CD4-positive, alpha-beta memory T cell (primary cell): Measurements from ENCODE around the gene SIK3. TPM values are rescaled to one million over a fixed set of nuclear protein-coding genes. Genes with fewer than 3 reads are reported as not detected.

Experiments
- CTCF ChIA-PET: fragments of 350-600 bp; sonication (Branson Sonifier 250); formaldehyde crosslinking; loops from one replicate; lab custom pipeline; 2021; ENCODE audit warnings: inconsistent platforms; ENCODE audit not compliant: partially characterized antibody; lab: Charles Lee
- POLR2A ChIA-PET: fragments of 350-600 bp; sonication (Branson Sonifier 250); formaldehyde crosslinking; loops from one replicate; lab custom pipeline; 2021; ENCODE audit not compliant: partially characterized antibody; lab: Charles Lee
- DNase-seq, 5 donors: peaks; one replicate each; pipeline versions ENCODE4 v3.0.0 to v3.0.0-alpha.2; 2020 to 2022; ENCODE audit warnings: mixed read lengths in 1 of 5
- H3K27ac ChIP-seq: one replicate; pipeline ENCODE4 v1.7.0; 2013; ENCODE audit warnings: low read depth, low read length
- H3K27me3 ChIP-seq: 2 replicates; pipeline ENCODE4 v1.7.0; 2013; ENCODE audit warnings: mild to moderate bottlenecking, low read length, moderate library complexity; ENCODE audit not compliant: insufficient read depth
- H3K36me3 ChIP-seq: 2 replicates; pipeline ENCODE4 v1.7.0; 2013; ENCODE audit warnings: mild to moderate bottlenecking, low read length, moderate library complexity; ENCODE audit not compliant: insufficient read depth
- H3K4me1 ChIP-seq: 2 replicates; pipeline ENCODE4 v1.7.0; 2013; ENCODE audit warnings: mild to moderate bottlenecking, low read length, moderate library complexity; ENCODE audit not compliant: insufficient read depth
- H3K4me3 ChIP-seq, 2 donors: one replicate each; pipeline ENCODE4 v1.7.0; 2013; ENCODE audit warnings: low read length in 2 of 2, mild to moderate bottlenecking in 1 of 2
- H3K9me3 ChIP-seq, 2 donors: one replicate each; pipeline ENCODE4 v1.7.0; 2013; ENCODE audit warnings: low read length in 2 of 2, control low read depth in 1 of 2; ENCODE audit not compliant: control insufficient read depth in 1 of 2
- H3K27ac Mint-ChIP-seq, 7 donors: one replicate each; pipeline ENCODE4 v1.8.0; 2020 to 2021; ENCODE audit warnings: mixed read lengths in 7 of 7, mild to moderate bottlenecking in 6 of 7, inconsistent platforms in 3 of 7, moderate library complexity in 3 of 7
- H3K27me3 Mint-ChIP-seq, 2 donors: one replicate each; pipeline ENCODE4 v1.8.0; 2020 to 2021; ENCODE audit warnings: mixed read lengths in 2 of 2
- H3K36me3 Mint-ChIP-seq, 2 donors: one replicate each; pipeline ENCODE4 v1.8.0; 2020 to 2021; ENCODE audit warnings: mixed read lengths in 2 of 2, inconsistent platforms in 1 of 2, mild to moderate bottlenecking in 1 of 2
- H3K4me1 Mint-ChIP-seq, 4 donors: one replicate each; pipeline ENCODE4 v1.8.0; 2020 to 2021; ENCODE audit warnings: mixed read lengths in 4 of 4, mild to moderate bottlenecking in 1 of 4
- H3K4me3 Mint-ChIP-seq, 8 donors: one replicate each; pipeline ENCODE4 v1.8.0; 2020 to 2021; ENCODE audit warnings: mixed read lengths in 8 of 8, mild to moderate bottlenecking in 7 of 8, moderate library complexity in 6 of 8, inconsistent platforms in 3 of 8
- H3K9me3 Mint-ChIP-seq, 8 donors: one replicate each; pipeline ENCODE4 v1.8.0; 2020 to 2021; ENCODE audit warnings: mixed read lengths in 8 of 8, mild to moderate bottlenecking in 5 of 8, inconsistent platforms in 3 of 8, moderate library complexity in 1 of 8
- intact Hi-C: fragments of 100-400 bp; cut with micrococcal nuclease; formaldehyde crosslinking; loops from one replicate; pipeline ENCODE4 v1.15.1; 2023
- polyA plus RNA-seq, 2 donors: library from polyadenylated mRNA; unstranded; fragments of 300-500 nt; fragmentation: Illumina TruSeq; gene quantifications; one replicate each; pipeline ENCODE4 v1.2.3, GENCODE V29; 2021
- total RNA-seq, 2 experiments: library from RNA; stranded (reverse); gene quantifications; one replicate each; pipeline ENCODE4 v1.2.3, GENCODE V29; 2021

The SIK3 gene
- total and polyA plus RNA-seq, 4 experiments from 2014 or later = 9.7 to 97.5 (median 62.5) TPM

DNA sequence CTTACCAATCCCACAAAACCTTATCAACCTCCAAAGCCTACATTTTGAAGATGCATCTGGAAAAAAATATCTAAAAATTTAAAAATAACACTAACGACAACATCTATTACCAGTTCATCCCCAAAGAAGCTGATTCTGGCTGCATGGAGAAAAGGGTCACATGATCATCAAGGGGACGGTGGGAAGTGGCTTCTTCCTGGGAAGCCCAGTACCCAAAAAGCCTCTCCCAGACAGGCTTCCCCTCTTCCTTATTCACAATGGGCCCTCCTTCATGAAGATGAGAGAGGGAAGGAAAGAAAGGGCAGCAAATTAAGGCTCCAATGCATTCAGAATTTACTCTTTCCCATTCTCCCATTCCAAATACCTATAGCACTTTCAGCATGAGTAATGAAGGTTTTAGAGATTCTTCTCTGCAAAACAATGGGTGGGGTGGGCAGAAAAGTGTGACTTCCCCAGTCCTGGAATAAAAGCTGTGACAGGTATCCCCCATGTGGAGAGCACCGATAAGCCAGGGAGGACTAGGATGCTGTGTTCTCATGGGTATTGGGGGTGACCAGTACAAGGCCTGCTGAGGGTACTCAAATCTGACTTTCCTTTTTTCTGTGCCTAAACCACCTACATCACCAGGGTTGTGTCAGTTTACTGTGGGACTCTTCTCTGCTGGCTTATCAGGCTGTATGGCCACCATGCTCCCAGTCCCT lies 88.2 kb downstream of the SIK3 start:
- CTCF ChIA-PET = no interaction called here
- Mint-ChIP-seq H3K27ac (peak overlapping the region in 5 of 7 donors; percentile 5 to 64 (median 56)), H3K27me3 (no peaks in the 10 kb centered on the region), H3K36me3 (peaks cover 2 to 3% of the 10 kb centered on the region in 2 donors), H3K9me3 (no peaks in the 10 kb centered on the region), H3K4me1 (peaks cover 31 to 64% (median 47%) of the 10 kb centered on the region in 4 donors), H3K4me3 (no peak overlapping the region)
- H3K27ac ChIP-seq = no peak overlapping the region
- H3K36me3 ChIP-seq = no peaks in the 10 kb centered on the region
- peaks cover 45% of the 10 kb centered on the region for H3K4me1 ChIP-seq
- POLR2A ChIA-PET = interaction anchor here (1.3 kb wide), 1 partner anchor 17 kb away, joined by 3 read pairs; no protein-coding TSS in a partner anchor
- no peaks in the 10 kb centered on the region for H3K9me3 ChIP-seq
- H3K27me3 ChIP-seq = no peaks in the 10 kb centered on the region
- H3K4me3 ChIP-seq = no peak overlapping the region
- intact Hi-C loops = no loop called here
- no peak for DNase-seq

DNA sequence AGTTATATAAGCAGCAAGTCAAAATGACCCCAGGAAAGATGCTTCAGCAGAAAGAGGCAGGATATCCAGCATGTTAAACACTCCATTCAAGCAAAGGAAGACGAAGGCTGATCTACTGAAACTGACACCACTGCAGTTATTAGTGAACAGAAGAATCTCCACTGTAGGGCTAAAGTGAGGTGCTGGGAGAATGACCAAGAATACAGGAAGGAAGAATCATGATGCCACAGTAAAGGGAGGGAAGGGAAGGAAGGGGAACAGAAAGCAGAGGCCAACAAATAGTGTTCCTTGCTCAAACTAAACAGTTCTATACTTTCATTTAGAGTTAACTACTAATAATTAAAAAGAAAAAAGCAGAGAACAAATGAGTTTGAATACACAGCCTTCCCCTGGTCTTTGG lies 92.5 kb downstream of the SIK3 start:
- CTCF ChIA-PET = no interaction called here

GRCh38 chr11:117002639-117003299 lies 95.5 kb downstream of the SIK3 start:
- Mint-ChIP-seq H3K27me3 (no peaks in the 10 kb centered on the region), H3K9me3 (peaks cover 0 to 3% (median 0%) of the 10 kb centered on the region in 8 donors), H3K36me3 (peaks cover 4% of the 10 kb centered on the region in 2 donors), H3K4me3 (peak overlapping the region in 4 of 8 donors; percentile 37 to 59 (median 50)), H3K27ac (peak overlapping the region; percentile 21 to 89 (median 81)), H3K4me1 (peaks cover 54 to 87% (median 73%) of the 10 kb centered on the region in 4 donors)
- Histone ChIP-seq H3K27ac (no peak overlapping the region), H3K4me1 (peaks cover 67% of the 10 kb centered on the region), H3K27me3 (no peaks in the 10 kb centered on the region), H3K9me3 (no peaks in the 10 kb centered on the region), H3K4me3 (no peak overlapping the region), H3K36me3 (no peaks in the 10 kb centered on the region)
- ChIA-PET CTCF (interaction anchor here (1.3 kb wide), 1 partner anchor 13 kb away, joined by 3 read pairs; no protein-coding TSS in a partner anchor), POLR2A (interaction anchor here (0.8 to 1.0 kb wide), 2 partner anchors 16 to 167 kb away, joined by 3 read pairs; no protein-coding TSS in a partner anchor)
- intact Hi-C loops = no loop called here
- DNase-seq = peak in 4 of 5 donors; percentile 30 to 45 (median 36)

More for the DNA sequence above, 92.5 kb downstream of the SIK3 start:
- H3K36me3 Mint-ChIP-seq = peaks cover 2 to 4% of the 10 kb centered on the region in 2 donors
- Histone ChIP-seq H3K27me3 (no peaks in the 10 kb centered on the region), H3K4me3 (no peak overlapping the region), H3K27ac (no peak overlapping the region), H3K9me3 (no peaks in the 10 kb centered on the region), H3K4me1 (peaks cover 64% of the 10 kb centered on the region), H3K36me3 (no peaks in the 10 kb centered on the region)
- POLR2A ChIA-PET = no interaction called here
- H3K4me1 Mint-ChIP-seq = peaks cover 49 to 81% (median 66%) of the 10 kb centered on the region in 4 donors
- no peak for DNase-seq
- H3K4me3 Mint-ChIP-seq = peak overlapping the region in 4 of 8 donors; percentile 9 to 46 (median 16)
- H3K27ac Mint-ChIP-seq = peak overlapping the region in 5 of 7 donors; percentile 15 to 79 (median 37)
- intact Hi-C loops = no loop called here
- H3K27me3 Mint-ChIP-seq = no peaks in the 10 kb centered on the region
- peaks cover 0 to 3% (median 0%) of the 10 kb centered on the region in 8 donors for H3K9me3 Mint-ChIP-seq

- Mint-ChIP-seq H3K4me3 (peak overlapping the region in 4 of 8 donors; percentile 1 to 63 (median 20)), H3K27me3 (no peaks in the 10 kb centered on the region), H3K9me3 (peaks cover 0 to 3% (median 0%) of the 10 kb centered on the region in 8 donors), H3K4me1 (peaks cover 53 to 88% (median 66%) of the 10 kb centered on the region in 4 donors), H3K27ac (peak overlapping the region in 5 of 7 donors; percentile 9 to 69 (median 12)), H3K36me3 (peaks cover 9% of the 10 kb centered on the region in 2 donors)
- Histone ChIP-seq H3K4me3 (no peak overlapping the region), H3K27me3 (no peaks in the 10 kb centered on the region), H3K9me3 (no peaks in the 10 kb centered on the region), H3K27ac (no peak overlapping the region), H3K36me3 (no peaks in the 10 kb centered on the region), H3K4me1 (peaks cover 42% of the 10 kb centered on the region)
- ChIA-PET CTCF (interaction anchor here (0.8 kb wide), 1 partner anchor 106 kb away, joined by 4 read pairs; no protein-coding TSS in a partner anchor), POLR2A (no interaction called here)
- intact Hi-C loops = no loop called here
- DNase-seq = no peak
Measured at GRCh38 chr11:117000014-117000737, 98.1 kb downstream of the SIK3 start.

GRCh38 chr11:116997071-116997470 lies 101.2 kb downstream of the SIK3 start:
- POLR2A ChIA-PET = interaction anchor here (1.2 kb wide), 1 partner anchor 13 kb away, joined by 3 read pairs; no protein-coding TSS in a partner anchor
- Histone ChIP-seq H3K27me3 (no peaks in the 10 kb centered on the region), H3K4me3 (no peak overlapping the region), H3K9me3 (no peaks in the 10 kb centered on the region), H3K36me3 (no peaks in the 10 kb centered on the region), H3K4me1 (peaks cover 44% of the 10 kb centered on the region), H3K27ac (no peak overlapping the region)
- Mint-ChIP-seq H3K9me3 (peaks cover 0 to 3% (median 0%) of the 10 kb centered on the region in 8 donors), H3K36me3 (peaks cover 5 to 10% of the 10 kb centered on the region in 2 donors), H3K4me1 (peaks cover 49 to 84% (median 63%) of the 10 kb centered on the region in 4 donors), H3K27ac (peak overlapping the region in 4 of 7 donors; percentile 3 to 79 (median 39)), H3K27me3 (no peaks in the 10 kb centered on the region), H3K4me3 (peak overlapping the region in 1 of 8 donors; percentile 17)
- CTCF ChIA-PET = interaction anchor here (0.7 to 1.2 kb wide), 5 partner anchors 15 to 206 kb away, joined by 3 read pairs; partner anchors contain the start of gene APOA5
- intact Hi-C loops = no loop called here
- no peak for DNase-seq

DNA sequence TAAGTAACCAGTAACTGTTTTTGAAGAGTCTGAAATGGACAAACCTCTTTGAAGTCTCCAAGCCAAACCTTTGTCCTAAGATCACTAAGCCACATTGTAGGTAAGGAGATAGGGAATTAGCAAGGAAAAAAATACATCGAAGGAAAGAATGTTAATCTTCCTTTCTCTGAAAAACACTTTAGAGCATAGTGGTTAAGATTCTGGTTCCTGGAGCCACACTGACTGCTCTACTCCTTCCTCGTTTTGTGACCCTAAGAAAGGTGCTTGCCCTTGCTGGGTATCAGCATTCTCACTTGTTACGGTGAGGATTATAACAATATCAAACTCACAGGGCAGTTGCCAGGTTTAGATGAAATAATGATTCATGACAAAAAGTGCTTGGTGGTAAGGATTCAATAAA lies 104.0 kb downstream of the SIK3 start:
- no peak overlapping the region for H3K4me3 ChIP-seq
- H3K27me3 Mint-ChIP-seq = no peaks in the 10 kb centered on the region
- intact Hi-C loops = loop anchor here (5.0 kb wide), 1 partner anchor 103 kb away; the partner anchor contains the start of gene SIK3
- peak overlapping the region in 3 of 8 donors; percentile 37 to 53 (median 45) for H3K4me3 Mint-ChIP-seq
- CTCF ChIA-PET = interaction anchor here (1.1 to 1.8 kb wide), 4 partner anchors 65 to 158 kb away, joined by 3 to 4 read pairs (median 3); no protein-coding TSS in a partner anchor
- no peaks in the 10 kb centered on the region for H3K9me3 Mint-ChIP-seq
- peaks cover 45 to 81% (median 61%) of the 10 kb centered on the region in 4 donors for H3K4me1 Mint-ChIP-seq
- H3K4me1 ChIP-seq = peaks cover 44% of the 10 kb centered on the region
- peaks cover 6 to 8% of the 10 kb centered on the region in 2 donors for H3K36me3 Mint-ChIP-seq
- no peaks in the 10 kb centered on the region for H3K27me3 ChIP-seq
- POLR2A ChIA-PET = interaction anchor here (1.7 to 1.8 kb wide), 2 partner anchors 39 to 63 kb away, joined by 5 read pairs; no protein-coding TSS in a partner anchor
- no peaks in the 10 kb centered on the region for H3K36me3 ChIP-seq
- no peak for DNase-seq
- peak overlapping the region; percentile 10 for H3K27ac ChIP-seq
- H3K27ac Mint-ChIP-seq = peak overlapping the region; percentile 39 to 96 (median 88)
- H3K9me3 ChIP-seq = no peaks in the 10 kb centered on the region
